ENCODE results near the gene DENND4B.

DNA sequence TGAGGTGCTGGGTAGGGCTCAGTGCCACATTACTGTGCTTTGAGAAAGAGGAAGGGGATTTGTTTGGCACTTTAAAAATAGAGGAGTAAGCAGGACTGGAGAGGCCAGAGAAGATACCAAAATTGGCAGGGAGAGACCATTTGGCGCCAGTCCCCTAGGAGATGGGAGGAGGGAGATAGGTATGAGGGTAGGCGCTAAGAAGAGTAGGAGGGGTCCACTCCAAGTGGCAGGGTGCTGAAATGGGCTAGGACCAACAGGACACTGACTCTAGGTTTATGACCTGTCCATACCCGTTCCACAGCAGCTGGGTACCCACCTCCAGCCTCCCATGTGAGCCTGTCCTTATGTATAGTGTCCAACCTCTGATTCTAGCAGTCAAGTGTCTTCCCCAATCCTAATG is 12.9 kb upstream of the DENND4B start:
- TF ChIP-seq POLR2AphosphoS5 (IDR thresholded peaks at IDR 0.05; ENCODE audit: borderline replicate concordance, low read depth, low read length) (no peak), EZH2 (IDR thresholded peaks at IDR 0.05) (no peak), FOXP2 (optimal IDR thresholded peaks at IDR 0.05; ENCODE audit: control extremely low read depth, extremely low read length, insufficient read depth) (no peak)
